Measurements from ENCODE around the gene SSR3. TPM values are rescaled to one million over a fixed set of nuclear protein-coding genes. Genes with fewer than 3 reads are reported as not detected.

The SSR3 gene
- total and polyA plus RNA-seq, 2 of the 8 experiments (the other 6 are each of a cell fraction or from before 2014, with no cell fraction given) = 92.7 to 208 TPM

GRCh38 chr3:156600834-156601233 is 45.9 kb upstream of the SSR3 start (continued):
- TF ChIP-seq KDM4A (IDR thresholded peaks at IDR 0.05; ENCODE audit: low read depth, low read length, severe bottlenecking) (no peak), EZH2 (IDR thresholded peaks at IDR 0.05; ENCODE audit: low read depth, low read length, severe bottlenecking) (no peak), TEAD4 (IDR thresholded peaks at IDR 0.05; ENCODE audit: low read depth, low read length) (no peak), CHD2 (IDR thresholded peaks at IDR 0.05; ENCODE audit: low read length) (no peak), MAX (IDR thresholded peaks at IDR 0.05) (no peak)
